ENCODE measurements around the gene SGCD.

The SGCD gene

DNA sequence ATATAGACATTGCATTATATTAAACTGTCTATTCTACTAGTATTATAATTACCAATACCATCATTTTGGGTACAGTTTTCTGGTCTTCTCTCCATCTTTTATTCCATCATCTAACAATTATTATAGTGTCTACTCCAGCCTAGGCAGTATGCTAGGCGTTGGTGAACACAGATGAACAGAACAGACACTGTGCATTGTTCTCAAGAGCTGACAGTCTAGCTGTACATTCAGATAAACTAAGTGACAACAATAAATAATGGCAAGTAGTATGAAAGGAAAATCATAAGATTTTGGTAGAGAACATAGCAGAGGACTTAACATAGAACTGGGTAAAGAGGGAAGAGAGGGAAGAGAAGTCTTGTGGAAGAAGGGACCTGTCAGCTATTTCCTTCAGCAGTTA, 12.5 kb upstream of the SGCD start:
- Histone ChIP-seq H4K5ac (ENCODE audit: low read length) (no peak overlapping the region), H3K4me3 (ENCODE audit: low read length) (no peak overlapping the region), H2AK5ac (ENCODE audit: low read length) (no peak overlapping the region), H2BK15ac (replicated peaks; ENCODE audit: low read depth) (no peak overlapping the region), H3K4me1 (ENCODE audit: control insufficient read depth, low read depth, low read length) (no peaks in the 10 kb centered on the region), H3K27ac (ENCODE audit: low read depth, low read length) (no peak overlapping the region), H3K36me3 (ENCODE audit: control insufficient read depth, insufficient read depth, low read length) (no peaks in the 10 kb centered on the region), H2BK120ac (ENCODE audit: low read depth, low read length) (no peak overlapping the region), H3K79me2 (ENCODE audit: control insufficient read depth, insufficient read depth, low read length) (no peaks in the 10 kb centered on the region), H3K23ac (ENCODE audit: low read length) (no peak overlapping the region), H3K4ac (ENCODE audit: low read depth, low read length) (no peak overlapping the region), H3K18ac (ENCODE audit: low read length) (no peak overlapping the region), H3K4me2 (ENCODE audit: low read length) (no peak overlapping the region), H2BK5ac (ENCODE audit: low read length) (no peak overlapping the region), H3K56ac (ENCODE audit: low read length) (no peak overlapping the region), H3K27me3 (ENCODE audit: insufficient read depth, low read length, poor library complexity) (no peaks in the 10 kb centered on the region), H3K9ac (ENCODE audit: low read length) (no peak overlapping the region), H4K8ac (ENCODE audit: low read depth, low read length) (no peak overlapping the region), H3K79me1 (ENCODE audit: low read length) (no peaks in the 10 kb centered on the region)
- no peak for DNase-seq
- WGBS (ENCODE audit: extremely low coverage, insufficient coverage, low lambda C conversion rate), result no CpG with 5 or more reads among the region's 1 CpG

DNA sequence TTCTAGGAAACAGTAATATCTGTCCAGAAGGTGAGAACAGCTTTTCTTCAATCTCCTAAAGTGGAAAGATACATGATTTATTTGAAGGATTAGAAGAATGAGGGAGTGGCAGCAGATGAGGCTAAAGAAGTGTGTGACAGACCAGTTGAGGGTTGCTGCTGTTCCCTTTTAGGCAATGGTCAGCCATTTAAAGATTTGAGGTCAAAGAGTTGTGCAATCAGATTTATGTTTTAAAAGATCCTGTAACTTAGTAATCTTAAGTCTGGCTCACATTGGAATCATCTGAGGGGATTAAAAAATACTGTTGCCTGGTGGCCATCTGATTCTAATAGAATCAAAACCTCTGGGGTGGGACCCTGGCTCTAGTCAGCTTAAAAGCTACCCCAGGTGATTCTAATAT, 4.3 kb upstream of the SGCD start:
- Histone ChIP-seq H3K23ac (ENCODE audit: low read length) (no peak overlapping the region), H3K9ac (ENCODE audit: low read length) (no peak overlapping the region), H3K18ac (ENCODE audit: low read length) (no peak overlapping the region), H3K4me1 (ENCODE audit: control insufficient read depth, low read depth, low read length) (no peaks in the 10 kb centered on the region), H3K4ac (ENCODE audit: low read depth, low read length) (no peak overlapping the region), H2BK120ac (ENCODE audit: low read depth, low read length) (no peak overlapping the region), H4K5ac (ENCODE audit: low read length) (no peak overlapping the region), H2BK15ac (replicated peaks; ENCODE audit: low read depth) (no peak overlapping the region), H2AK5ac (ENCODE audit: low read length) (no peak overlapping the region), H3K4me3 (ENCODE audit: low read length) (no peak overlapping the region), H3K79me1 (ENCODE audit: low read length) (no peaks in the 10 kb centered on the region), H2BK5ac (ENCODE audit: low read length) (no peak overlapping the region), H4K8ac (ENCODE audit: low read depth, low read length) (no peak overlapping the region), H3K4me2 (ENCODE audit: low read length) (no peak overlapping the region), H3K27me3 (ENCODE audit: insufficient read depth, low read length, poor library complexity) (no peaks in the 10 kb centered on the region), H3K27ac (ENCODE audit: low read depth, low read length) (no peak overlapping the region), H3K56ac (ENCODE audit: low read length) (no peak overlapping the region), H3K79me2 (ENCODE audit: control insufficient read depth, insufficient read depth, low read length) (no peaks in the 10 kb centered on the region), H3K36me3 (ENCODE audit: control insufficient read depth, insufficient read depth, low read length) (no peaks in the 10 kb centered on the region)
- DNase-seq, result no peak

DNA sequence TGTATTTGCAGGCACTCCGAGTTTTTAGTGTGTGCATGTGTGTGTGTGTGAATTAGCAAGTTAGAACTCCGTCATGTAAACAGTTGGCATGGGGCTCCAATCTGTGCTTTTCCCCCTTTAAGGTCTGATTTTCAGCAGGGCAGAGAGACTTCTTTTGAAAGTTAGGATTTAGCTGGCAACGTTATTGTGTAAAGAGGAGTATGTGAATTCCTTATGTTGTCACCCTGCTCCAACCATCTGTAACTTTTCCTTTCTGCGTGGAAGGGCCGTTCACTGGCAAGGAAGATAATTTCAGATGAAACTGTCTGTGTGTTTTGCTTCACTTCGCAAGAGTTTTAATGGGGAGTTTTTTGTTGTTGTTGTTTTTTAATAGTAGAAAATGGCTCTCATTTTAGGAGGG, 332 bp downstream of the SGCD start:
- H4K8ac ChIP-seq (ENCODE audit: low read depth, low read length), result no peak overlapping the region
- no peak overlapping the region for H3K4me3 ChIP-seq (ENCODE audit: low read length)
- no peak for DNase-seq
- no peaks in the 10 kb centered on the region for H3K79me1 ChIP-seq (ENCODE audit: low read length)
- H3K23ac ChIP-seq (ENCODE audit: low read length), result no peak overlapping the region
- no peak overlapping the region for H3K4ac ChIP-seq (ENCODE audit: low read depth, low read length)
- H3K9ac ChIP-seq (ENCODE audit: low read length), result no peak overlapping the region
- no peak overlapping the region for H2BK15ac ChIP-seq (replicated peaks; ENCODE audit: low read depth)
- no peak overlapping the region for H3K56ac ChIP-seq (ENCODE audit: low read length)
- no peak overlapping the region for H2BK120ac ChIP-seq (ENCODE audit: low read depth, low read length)
- H3K27ac ChIP-seq (ENCODE audit: low read depth, low read length), result no peak overlapping the region
- H3K27me3 ChIP-seq (ENCODE audit: insufficient read depth, low read length, poor library complexity), result no peaks in the 10 kb centered on the region
- H3K18ac ChIP-seq (ENCODE audit: low read length), result no peak overlapping the region
- no peaks in the 10 kb centered on the region for H3K79me2 ChIP-seq (ENCODE audit: control insufficient read depth, insufficient read depth, low read length)
- WGBS (ENCODE audit: extremely low coverage, insufficient coverage, low lambda C conversion rate), result no CpG with 5 or more reads among the region's 6 CpGs
- H3K4me2 ChIP-seq (ENCODE audit: low read length), result no peak overlapping the region
- H4K5ac ChIP-seq (ENCODE audit: low read length), result no peak overlapping the region
- no peak overlapping the region for H2BK5ac ChIP-seq (ENCODE audit: low read length)
- H3K36me3 ChIP-seq (ENCODE audit: control insufficient read depth, insufficient read depth, low read length), result no peaks in the 10 kb centered on the region
- H2AK5ac ChIP-seq (ENCODE audit: low read length), result no peak overlapping the region
- H3K4me1 ChIP-seq (ENCODE audit: control insufficient read depth, low read depth, low read length), result no peaks in the 10 kb centered on the region

DNA sequence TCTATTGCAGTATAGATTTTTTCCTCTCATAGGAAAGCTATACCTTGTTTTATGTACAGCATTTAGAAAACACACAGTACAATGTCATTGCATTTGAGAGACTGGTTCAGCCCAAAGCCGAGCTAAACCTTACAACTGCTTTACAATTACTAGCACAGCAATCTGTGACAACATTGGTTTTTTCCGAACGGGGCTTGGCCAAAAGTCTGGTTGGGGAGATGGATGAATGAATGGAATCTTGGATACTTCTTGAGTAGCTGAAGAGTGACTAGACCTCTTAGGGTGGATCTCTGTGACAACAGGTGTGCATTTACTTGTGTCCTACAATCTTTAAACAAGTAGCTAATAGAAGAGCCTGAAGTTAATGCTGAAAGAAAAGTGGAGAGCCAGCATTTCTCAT, 1.2 kb downstream of the SGCD start:
- Histone ChIP-seq H3K79me1 (ENCODE audit: low read length) (no peaks in the 10 kb centered on the region), H4K8ac (ENCODE audit: low read depth, low read length) (no peak overlapping the region), H3K23ac (ENCODE audit: low read length) (no peak overlapping the region), H3K18ac (ENCODE audit: low read length) (no peak overlapping the region), H2BK15ac (replicated peaks; ENCODE audit: low read depth) (no peak overlapping the region), H3K27ac (ENCODE audit: low read depth, low read length) (no peak overlapping the region), H3K4me3 (ENCODE audit: low read length) (no peak overlapping the region), H2AK5ac (ENCODE audit: low read length) (no peak overlapping the region), H3K36me3 (ENCODE audit: control insufficient read depth, insufficient read depth, low read length) (no peaks in the 10 kb centered on the region), H2BK120ac (ENCODE audit: low read depth, low read length) (no peak overlapping the region), H3K4me1 (ENCODE audit: control insufficient read depth, low read depth, low read length) (no peaks in the 10 kb centered on the region), H3K79me2 (ENCODE audit: control insufficient read depth, insufficient read depth, low read length) (no peaks in the 10 kb centered on the region), H4K5ac (ENCODE audit: low read length) (no peak overlapping the region), H2BK5ac (ENCODE audit: low read length) (no peak overlapping the region), H3K56ac (ENCODE audit: low read length) (no peak overlapping the region), H3K27me3 (ENCODE audit: insufficient read depth, low read length, poor library complexity) (no peaks in the 10 kb centered on the region), H3K4ac (ENCODE audit: low read depth, low read length) (no peak overlapping the region), H3K4me2 (ENCODE audit: low read length) (no peak overlapping the region), H3K9ac (ENCODE audit: low read length) (no peak overlapping the region)
- WGBS (ENCODE audit: extremely low coverage, insufficient coverage, low lambda C conversion rate), result no CpG with 5 or more reads among the region's 3 CpGs
- no peak for DNase-seq

DNA sequence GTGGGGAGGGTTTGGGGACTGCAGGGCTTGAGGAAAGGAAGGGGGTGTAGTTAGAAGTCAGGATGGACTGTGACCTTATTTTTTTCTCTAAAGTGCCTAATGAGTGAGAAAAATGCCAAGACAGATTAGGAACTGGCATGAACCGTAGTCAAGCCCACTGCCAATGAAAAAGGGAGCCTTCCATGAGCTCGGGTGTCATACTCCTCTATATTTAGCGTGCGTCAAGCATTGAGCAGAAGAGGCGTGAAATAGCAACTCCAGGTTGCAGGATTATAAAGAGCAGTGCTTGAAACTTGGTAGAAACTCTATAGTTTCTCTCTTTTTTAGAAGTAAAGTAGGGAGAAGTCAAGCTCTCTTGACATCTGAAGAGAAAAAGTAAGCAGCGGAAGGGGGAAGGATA, 1.8 kb downstream of the SGCD start:
- WGBS (ENCODE audit: extremely low coverage, insufficient coverage, low lambda C conversion rate), result no CpG with 5 or more reads among the region's 6 CpGs
- H3K23ac ChIP-seq (ENCODE audit: low read length), result no peak overlapping the region
- no peak overlapping the region for H4K5ac ChIP-seq (ENCODE audit: low read length)

DNA sequence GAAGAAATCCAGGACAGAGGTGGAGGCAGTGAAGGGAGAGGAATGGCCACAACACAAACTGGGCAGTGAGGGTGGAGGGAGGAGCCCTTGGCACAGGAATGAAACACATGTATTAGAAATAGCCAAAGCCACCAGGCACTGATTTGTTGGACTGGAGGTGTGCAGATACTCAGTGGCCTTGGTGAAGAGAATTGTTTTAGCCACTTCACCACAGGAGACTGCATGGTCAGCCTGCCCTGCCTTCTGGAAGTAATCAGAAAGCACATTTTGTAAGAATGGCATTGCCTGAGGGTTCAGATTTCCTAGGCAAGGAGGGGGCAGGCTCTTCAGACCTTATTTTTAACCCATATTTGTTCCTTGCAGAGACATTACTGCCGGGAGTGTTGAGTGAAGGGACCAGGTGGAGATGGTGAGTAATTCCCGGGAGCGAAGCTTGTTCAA, 2.2 kb downstream of the SGCD start:
- H3K9ac ChIP-seq (ENCODE audit: low read length), result no peak overlapping the region
- no peak overlapping the region for H3K56ac ChIP-seq (ENCODE audit: low read length)
- H2BK15ac ChIP-seq (replicated peaks; ENCODE audit: low read depth), result no peak overlapping the region
- no peak overlapping the region for H3K18ac ChIP-seq (ENCODE audit: low read length)
- H3K79me1 ChIP-seq (ENCODE audit: low read length), result no peaks in the 10 kb centered on the region
- H3K36me3 ChIP-seq (ENCODE audit: control insufficient read depth, insufficient read depth, low read length), result no peaks in the 10 kb centered on the region
- H3K27me3 ChIP-seq (ENCODE audit: insufficient read depth, low read length, poor library complexity), result no peaks in the 10 kb centered on the region
- H4K8ac ChIP-seq (ENCODE audit: low read depth, low read length), result no peak overlapping the region
- H3K4me3 ChIP-seq (ENCODE audit: low read length), result no peak overlapping the region
- no peak overlapping the region for H3K23ac ChIP-seq (ENCODE audit: low read length)
- H2AK5ac ChIP-seq (ENCODE audit: low read length), result no peak overlapping the region
- H3K4ac ChIP-seq (ENCODE audit: low read depth, low read length), result no peak overlapping the region
- no peak overlapping the region for H3K27ac ChIP-seq (ENCODE audit: low read depth, low read length)
- no peak overlapping the region for H3K4me2 ChIP-seq (ENCODE audit: low read length)
- WGBS (ENCODE audit: extremely low coverage, insufficient coverage, low lambda C conversion rate), result no CpG with 5 or more reads among the region's 3 CpGs
- DNase-seq, result no peak
- H4K5ac ChIP-seq (ENCODE audit: low read length), result no peak overlapping the region
- no peaks in the 10 kb centered on the region for H3K4me1 ChIP-seq (ENCODE audit: control insufficient read depth, low read depth, low read length)
- no peak overlapping the region for H2BK5ac ChIP-seq (ENCODE audit: low read length)
- H2BK120ac ChIP-seq (ENCODE audit: low read depth, low read length), result no peak overlapping the region
- no peaks in the 10 kb centered on the region for H3K79me2 ChIP-seq (ENCODE audit: control insufficient read depth, insufficient read depth, low read length)

More for the DNA sequence above, 1.8 kb downstream of the SGCD start:
- H2AK5ac ChIP-seq (ENCODE audit: low read length), result no peak overlapping the region
- no peak overlapping the region for H3K4ac ChIP-seq (ENCODE audit: low read depth, low read length)
- H3K9ac ChIP-seq (ENCODE audit: low read length), result no peak overlapping the region
- DNase-seq, result no peak
- no peak overlapping the region for H3K4me3 ChIP-seq (ENCODE audit: low read length)
- H3K4me2 ChIP-seq (ENCODE audit: low read length), result no peak overlapping the region
- no peak overlapping the region for H4K8ac ChIP-seq (ENCODE audit: low read depth, low read length)
- H3K4me1 ChIP-seq (ENCODE audit: control insufficient read depth, low read depth, low read length), result no peaks in the 10 kb centered on the region
- H2BK120ac ChIP-seq (ENCODE audit: low read depth, low read length), result no peak overlapping the region
- H3K79me1 ChIP-seq (ENCODE audit: low read length), result no peaks in the 10 kb centered on the region
- no peaks in the 10 kb centered on the region for H3K27me3 ChIP-seq (ENCODE audit: insufficient read depth, low read length, poor library complexity)
- H2BK15ac ChIP-seq (replicated peaks; ENCODE audit: low read depth), result no peak overlapping the region
- H3K18ac ChIP-seq (ENCODE audit: low read length), result no peak overlapping the region
- no peaks in the 10 kb centered on the region for H3K36me3 ChIP-seq (ENCODE audit: control insufficient read depth, insufficient read depth, low read length)
- H3K79me2 ChIP-seq (ENCODE audit: control insufficient read depth, insufficient read depth, low read length), result no peaks in the 10 kb centered on the region
- no peak overlapping the region for H3K56ac ChIP-seq (ENCODE audit: low read length)
- H2BK5ac ChIP-seq (ENCODE audit: low read length), result no peak overlapping the region
- H3K27ac ChIP-seq (ENCODE audit: low read depth, low read length), result no peak overlapping the region
